Mammary epithelial cell (primary cell): ENCODE results near the gene ZNF862.

ENCODE experiments used
- CTCF ChIP-seq, 2 donors: IDR thresholded peaks in 1 of 2; conservative IDR thresholded peaks in 1 of 2; 2 replicates each; pipeline ENCODE4 v1.5.1; 2011 to 2012; ENCODE audit warnings: inconsistent platforms in 2 of 2, low read length in 2 of 2, mild to moderate bottlenecking in 2 of 2, control low read depth in 1 of 2, low read depth in 1 of 2; ENCODE audit not compliant: insufficient read depth in 1 of 2; ENCODE audit errors: extremely low read depth in 1 of 2
- EZH2 ChIP-seq: IDR thresholded peaks from 2 replicates; pipeline ENCODE4 v1.6.1; 2012; ENCODE audit warnings: low read length, inconsistent platforms, borderline replicate concordance

GRCh38 chr7:149863500-149863899 is 25.3 kb downstream of the ZNF862 start:
- TF ChIP-seq CTCF (conservative IDR thresholded peaks at IDR 0.05 in 1 of 2, IDR thresholded peaks at IDR 0.05 in 1 of 2; ENCODE audit: extremely low read depth in 1 of 2, insufficient read depth in 1 of 2, low read depth in 1 of 2, low read length in 2 of 2) (no peak), EZH2 (no peak)
